IMR-90 (cell line): ENCODE data around the gene GSTO1. TPM values are rescaled to one million over a fixed set of nuclear protein-coding genes. Genes with fewer than 3 reads are reported as not detected.

Source experiments
- ATAC-seq: fragments of 200-7000 bp; cut with Tn5 transposase; 2 replicates; pipeline ENCODE4 v1.9.1; 2020; ENCODE audit warnings: low read depth, mild to moderate bottlenecking, moderate library complexity
- BruUV-seq: library from RNA; stranded (reverse); fragments of 400-500 nt; replicated peaks from 2 replicates; lab custom pipeline; 2021; lab: Mats Ljungman, UMichigan
- CTCF ChIA-PET: fragments of 300-600 bp; formaldehyde crosslinking; extraction: SDS; loops from one replicate; lab custom pipeline; 2021; ENCODE audit warnings: antibody characterized with exemption; lab: Yijun Ruan, JAX
- POLR2A ChIA-PET: fragments of 300-600 bp; sonication (Branson Sonifier 250); formaldehyde crosslinking; loops from one replicate; lab custom pipeline; 2022; ENCODE audit warnings: antibody characterized with exemption; ENCODE audit not compliant: unreplicated experiment; lab: Charles Lee
- DNase-seq: peaks from one replicate; pipeline ENCODE4 v3.0.0; 2013
- H2AFZ ChIP-seq: replicated peaks from 2 replicates; pipeline ENCODE3; 2013; ENCODE audit warnings: low read length, mild to moderate bottlenecking; ENCODE audit not compliant: poor library complexity
- H2AK5ac ChIP-seq: 2 replicates; pipeline ENCODE4 v1.6.1; 2013; ENCODE audit warnings: low read depth, low read length, inconsistent platforms
- H2AK9ac ChIP-seq: replicated peaks from 2 replicates; pipeline ENCODE3; 2013; ENCODE audit warnings: mild to moderate bottlenecking, low read depth, low read length, moderate library complexity; ENCODE audit not compliant: poor library complexity
- H2BK120ac ChIP-seq: 2 replicates; pipeline ENCODE4 v1.6.1; 2013; ENCODE audit warnings: low read depth, low read length, inconsistent platforms
- H2BK15ac ChIP-seq: 3 replicates; pipeline ENCODE4 v1.6.1; 2013; ENCODE audit warnings: low read depth, low read length, inconsistent platforms
- H2BK20ac ChIP-seq: 2 replicates; pipeline ENCODE4 v1.6.1; 2013; ENCODE audit warnings: low read depth, mild to moderate bottlenecking, inconsistent platforms, low read length, moderate library complexity
- H2BK5ac ChIP-seq: 2 replicates; pipeline ENCODE4 v1.6.1; 2013; ENCODE audit warnings: mild to moderate bottlenecking, low read depth, low read length, inconsistent platforms; ENCODE audit not compliant: poor library complexity, severe bottlenecking
- H3K14ac ChIP-seq: replicated peaks from 2 replicates; pipeline ENCODE4 v1.6.1; 2013; ENCODE audit warnings: low read depth, low read length, inconsistent platforms
- H3K18ac ChIP-seq: 2 replicates; pipeline ENCODE4 v1.6.1; 2013; ENCODE audit warnings: low read depth, low read length, control low read depth
- H3K23ac ChIP-seq: 2 replicates; pipeline ENCODE4 v1.6.1; 2013; ENCODE audit warnings: low read depth, low read length, inconsistent platforms
- H3K27ac ChIP-seq: 2 replicates; pipeline ENCODE4 v1.5.1; 2013; ENCODE audit warnings: mild to moderate bottlenecking, control low read depth, low read length; ENCODE audit not compliant: insufficient read depth
- H3K27me3 ChIP-seq: 2 replicates; pipeline ENCODE4 v1.6.1; 2013; ENCODE audit warnings: low read length; ENCODE audit not compliant: control insufficient read depth, insufficient read depth
- H3K36me3 ChIP-seq: 2 replicates; pipeline ENCODE4 v1.6.1; 2013; ENCODE audit warnings: low read length, mixed read lengths; ENCODE audit not compliant: control insufficient read depth, insufficient read depth
- H3K4ac ChIP-seq: 2 replicates; pipeline ENCODE4 v1.6.1; 2013; ENCODE audit warnings: low read depth, low read length, inconsistent platforms
- H3K4me1 ChIP-seq: 2 replicates; pipeline ENCODE4 v1.6.1; 2013; ENCODE audit warnings: low read length, mixed read lengths; ENCODE audit not compliant: control insufficient read depth, insufficient read depth
- H3K4me2 ChIP-seq: 2 replicates; pipeline ENCODE4 v1.6.1; 2013; ENCODE audit warnings: low read depth, mild to moderate bottlenecking, control low read depth, low read length, moderate library complexity
- H3K4me3 ChIP-seq: 2 replicates; pipeline ENCODE4 v1.5.1; 2013; ENCODE audit warnings: low read depth, mild to moderate bottlenecking, control low read depth, low read length, moderate library complexity; ENCODE audit not compliant: insufficient read depth
- H3K56ac ChIP-seq: 2 replicates; pipeline ENCODE4 v1.6.1; 2013; ENCODE audit warnings: low read length, inconsistent platforms; ENCODE audit not compliant: insufficient read depth; ENCODE audit errors: extremely low read depth
- H3K79me1 ChIP-seq, 2 experiments: 2 replicates each; pipeline ENCODE4 v1.6.1; 2013; ENCODE audit warnings: low read length in 2 of 2, inconsistent platforms in 1 of 2, low read depth in 1 of 2
- H3K9ac ChIP-seq: 2 replicates; pipeline ENCODE4 v1.6.1; 2013; ENCODE audit warnings: low read depth, low read length, control low read depth
- H3K9me1 ChIP-seq: 2 replicates; pipeline ENCODE4 v1.6.1; 2013; ENCODE audit warnings: low read length, inconsistent platforms; ENCODE audit not compliant: insufficient read depth
- H3K9me3 ChIP-seq: 2 replicates; pipeline ENCODE4 v1.6.1; 2013; ENCODE audit warnings: low read length; ENCODE audit not compliant: control insufficient read depth, insufficient read depth
- H4K20me1 ChIP-seq: 2 replicates; pipeline ENCODE4 v1.6.1; 2013; ENCODE audit warnings: low read length, inconsistent platforms; ENCODE audit not compliant: insufficient read depth
- H4K5ac ChIP-seq: 2 replicates; pipeline ENCODE4 v1.6.1; 2013; ENCODE audit warnings: mild to moderate bottlenecking, low read depth, low read length, control low read depth
- H4K8ac ChIP-seq, 2 experiments: 2 replicates each; pipeline ENCODE4 v1.6.1; 2013; ENCODE audit warnings: low read depth in 2 of 2, low read length in 2 of 2, control low read depth in 1 of 2, inconsistent platforms in 1 of 2
- H4K91ac ChIP-seq: 2 replicates; pipeline ENCODE4 v1.6.1; 2013; ENCODE audit warnings: low read depth, low read length, inconsistent platforms; ENCODE audit not compliant: insufficient read depth
- BHLHE40 ChIP-seq: fragments of 150-350 bp; IDR thresholded peaks from 2 replicates; pipeline ENCODE4 v1.6.1; 2016; ENCODE audit warnings: mild to moderate bottlenecking, low read depth, low read length
- CEBPB ChIP-seq: IDR thresholded peaks from 2 replicates; pipeline ENCODE4 v1.6.1; 2012; ENCODE audit warnings: low read depth, low read length, improper control_type of control experiment
- CHD1 ChIP-seq: IDR thresholded peaks from 2 replicates; pipeline ENCODE4 v1.6.1; 2012; ENCODE audit warnings: low read depth, low read length, improper control_type of control experiment
- ELK1 ChIP-seq: fragments of 150-350 bp; IDR thresholded peaks from 2 replicates; pipeline ENCODE4 v1.6.1; 2016; ENCODE audit warnings: low read depth, mild to moderate bottlenecking, low read length, moderate library complexity, borderline replicate concordance
- FOS ChIP-seq: fragments of 150-350 bp; IDR thresholded peaks from 2 replicates; pipeline ENCODE4 v1.6.1; 2016; ENCODE audit warnings: low read depth, low read length
- MXI1 ChIP-seq: IDR thresholded peaks from 2 replicates; pipeline ENCODE4 v1.6.1; 2012; ENCODE audit warnings: low read depth, mild to moderate bottlenecking, low read length, moderate library complexity, borderline replicate concordance
- RCOR1 ChIP-seq: IDR thresholded peaks from 2 replicates; pipeline ENCODE4 v1.6.1; 2012; ENCODE audit warnings: mild to moderate bottlenecking, low read length, improper control_type of control experiment; ENCODE audit not compliant: insufficient replicate concordance
- SMC3 ChIP-seq: fragments of 150-350 bp; IDR thresholded peaks from 2 replicates; pipeline ENCODE4 v1.6.1; 2016; ENCODE audit warnings: low read depth, mild to moderate bottlenecking, antibody characterized with exemption, low read length, moderate library complexity
- WGBS, 2 experiments: methylation state at CpG; one replicate each; pipeline versions ENCODE4 v1.1.5 to v1.1.7; 2013; ENCODE audit warnings: missing lambda C conversion rate in 2 of 2; ENCODE audit not compliant: insufficient read length in 1 of 2; ENCODE audit errors: extremely low coverage in 2 of 2; 5-methylcytosine and 5-hydroxymethylcytosine counted together
- dilution Hi-C: fragments of 300-500 bp; cut with HindIII; formaldehyde crosslinking; loops from one replicate; pipeline ENCODE4 v1.14.3; 2018; ENCODE audit warnings: low sequenced_read_pairs; ENCODE audit not compliant: unreplicated experiment
- in situ Hi-C: fragments of 300-500 bp; cut with MboI; formaldehyde crosslinking; loops from 3 replicates; pipeline ENCODE4 v1.14.3; 2019; ENCODE audit warnings: low sequenced_read_pairs, inconsistent platforms, mixed read lengths
- intact Hi-C: fragments of 100-400 bp; cut with micrococcal nuclease; formaldehyde crosslinking; loops from 2 replicates; pipeline ENCODE4 v1.10.0; 2022
- polyA plus RNA-seq, 3 experiments: library from polyadenylated mRNA; depleted of rRNA; stranded (reverse); fragments of >200 nt; gene quantifications; 2 replicates each; pipeline ENCODE4 v1.2.3, GENCODE V29; 2012; ENCODE audit warnings: low replicate concordance in 1 of 3
- total RNA-seq: library from RNA; depleted of rRNA; stranded (reverse); fragments of >200 nt; gene quantifications from 2 replicates; pipeline ENCODE4 v1.2.3, GENCODE V29; 2012

GSTO1 gene
- total and polyA plus RNA-seq, 2 of the 4 experiments (the other 2 are of a cell fraction), result 186 to 258 TPM

DNA sequence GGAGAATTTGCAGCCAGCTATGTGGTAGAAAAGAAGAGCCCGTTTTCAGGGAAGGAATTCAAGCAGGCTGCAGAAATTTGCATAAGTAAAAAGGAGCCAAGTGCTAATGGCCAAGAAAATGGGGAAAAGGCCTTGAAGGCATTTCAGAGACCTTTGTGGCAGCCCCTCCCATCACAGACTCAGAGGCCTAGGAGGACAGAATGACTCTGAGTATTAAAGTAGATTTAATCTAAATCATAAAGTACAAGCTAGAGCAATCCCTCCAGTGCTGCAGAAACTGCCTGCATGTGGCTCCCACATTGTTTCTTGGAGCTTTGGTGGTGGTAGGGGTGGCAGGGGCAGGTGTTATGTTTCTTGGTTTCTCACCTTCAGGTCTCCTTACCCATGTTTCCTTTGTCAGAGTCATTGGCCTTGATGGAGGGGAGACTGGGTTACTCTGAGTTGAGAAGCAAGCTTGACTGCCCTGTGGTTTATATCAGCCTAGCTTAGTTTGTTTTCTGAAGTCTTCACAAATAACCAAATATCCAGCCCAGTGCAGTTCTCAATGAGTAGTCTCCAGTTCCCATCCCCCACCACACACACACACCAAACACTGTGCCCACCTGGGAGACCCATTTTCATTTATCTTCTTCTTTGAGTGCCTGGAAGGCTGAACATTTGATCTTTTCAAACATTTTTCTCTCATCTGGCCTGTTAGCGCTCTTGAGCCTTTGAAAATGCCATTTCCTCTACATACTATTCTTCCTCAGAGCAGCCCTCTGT lies 49.1 kb downstream of the GSTO1 start (continued):
- no peak for TF ChIP-seq CHD1

DNA sequence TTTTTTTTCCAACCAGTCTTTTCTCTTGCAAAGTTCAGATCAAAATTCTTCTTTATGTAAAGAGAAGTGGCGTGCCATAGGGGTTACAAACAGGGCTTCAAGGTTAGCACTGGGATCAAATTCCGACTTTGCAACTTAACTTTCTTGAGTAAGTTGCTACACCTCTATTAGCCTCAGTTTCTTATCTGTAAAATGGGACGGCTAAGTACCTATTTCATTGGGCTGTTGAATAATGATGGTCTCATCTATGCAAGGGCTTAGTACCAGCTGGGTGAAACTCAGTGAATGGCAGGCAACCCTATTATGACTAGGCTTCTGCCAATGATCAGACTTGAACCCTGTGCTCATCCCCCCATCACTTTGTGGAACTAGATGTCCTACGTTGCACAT lies 49.7 kb downstream of the GSTO1 start:
- Histone ChIP-seq H3K4ac (no peak overlapping the region), H4K91ac (no peak overlapping the region), H3K79me1 (peaks cover 3 to 43% of the 10 kb centered on the region in 2 experiments; a peak in 3 of 4 replicates), H3K23ac (no peak overlapping the region), H3K18ac (no peak overlapping the region), H2BK120ac (no peak overlapping the region), H2BK15ac (no peak overlapping the region), H4K20me1 (peaks cover 9% of the 10 kb centered on the region), H3K4me2 (no peak overlapping the region), H3K9ac (no peak overlapping the region), H2AFZ (no peak overlapping the region), H2BK5ac (no peak overlapping the region), H2AK9ac (no peak overlapping the region), H3K27me3 (no peaks in the 10 kb centered on the region), H2BK20ac (no peak overlapping the region), H3K14ac (no peak overlapping the region), H3K36me3 (peaks cover 2% of the 10 kb centered on the region; the same call in 1 of the 2 replicates), H4K5ac (no peak overlapping the region), H3K4me1 (peaks cover 17% of the 10 kb centered on the region), H3K4me3 (no peak overlapping the region), H3K56ac (no peak overlapping the region), H4K8ac (no peak overlapping the region), H3K9me1 (peaks cover 25% of the 10 kb centered on the region; the same call in 1 of the 2 replicates), H3K9me3 (no peaks in the 10 kb centered on the region), H3K27ac (no peak overlapping the region), H2AK5ac (peak overlapping the region; percentile 10; the same call in 1 of the 2 replicates)
- dilution Hi-C loops (no loop called here), intact Hi-C loops (no loop called here), in situ Hi-C loops (no loop called here)
- BruUV-seq, result no TSS peak
- DNase-seq, result no peak
- CTCF ChIA-PET, result no interaction called here
- WGBS, 2 experiments, result no CpG with 5 or more reads among the region's 4 CpGs
- POLR2A ChIA-PET, result no interaction called here
- TF ChIP-seq BHLHE40, result no peak
- TF ChIP-seq MXI1, result no peak
- no peak for TF ChIP-seq RCOR1
- TF ChIP-seq FOS, result no peak
- TF ChIP-seq SMC3, result no peak
- no peak for TF ChIP-seq ELK1
- TF ChIP-seq CEBPB, result no peak
- no peak for ATAC-seq
